A549 (cell line): Measurements from ENCODE around the gene DZANK1.

Experiments used
- CHD4 ChIP-seq: fragments of 200-600 bp; sonication (generic); IDR thresholded peaks from 2 replicates; pipeline ENCODE4 v1.6.1; 2016; ENCODE audit warnings: antibody characterized with exemption, mild to moderate bottlenecking, borderline replicate concordance
- CTCF ChIP-seq: fragments of >200 bp; sonication (Bioruptor Twin); formaldehyde crosslinking; IDR thresholded peaks from 3 replicates; pipeline ENCODE4 v1.5.1; 2016
- TF ChIP-seq, protein P1 (sequence below): IDR thresholded peaks from 2 replicates; pipeline ENCODE4 v1.6.1; 2012

DNA sequence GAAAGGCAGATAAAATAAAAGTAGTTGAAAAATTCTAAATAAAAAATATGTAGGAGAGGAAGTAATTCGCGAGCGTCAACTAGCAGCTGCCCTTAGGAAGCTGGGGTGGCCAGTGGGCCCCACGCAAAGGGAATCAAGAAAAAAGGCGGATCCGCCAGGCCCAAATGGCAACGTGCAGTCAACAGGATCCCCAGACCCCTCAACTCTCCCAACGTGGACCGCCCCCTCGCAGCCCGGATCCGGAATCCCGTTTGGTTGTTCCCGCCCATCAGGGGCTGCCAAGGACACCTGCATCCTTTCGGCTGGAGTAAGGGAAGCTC is 296 bp downstream of the DZANK1 start:
- TF ChIP-seq, protein P1, sequence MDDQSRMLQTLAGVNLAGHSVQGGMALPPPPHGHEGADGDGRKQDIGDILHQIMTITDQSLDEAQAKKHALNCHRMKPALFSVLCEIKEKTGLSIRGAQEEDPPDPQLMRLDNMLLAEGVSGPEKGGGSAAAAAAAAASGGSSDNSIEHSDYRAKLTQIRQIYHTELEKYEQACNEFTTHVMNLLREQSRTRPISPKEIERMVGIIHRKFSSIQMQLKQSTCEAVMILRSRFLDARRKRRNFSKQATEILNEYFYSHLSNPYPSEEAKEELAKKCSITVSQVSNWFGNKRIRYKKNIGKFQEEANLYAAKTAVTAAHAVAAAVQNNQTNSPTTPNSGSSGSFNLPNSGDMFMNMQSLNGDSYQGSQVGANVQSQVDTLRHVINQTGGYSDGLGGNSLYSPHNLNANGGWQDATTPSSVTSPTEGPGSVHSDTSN = no peak
- TF ChIP-seq CTCF = no peak
- TF ChIP-seq CHD4 = no peak
